Measurements from ENCODE around the gene PDYN.

The PDYN gene

DNA sequence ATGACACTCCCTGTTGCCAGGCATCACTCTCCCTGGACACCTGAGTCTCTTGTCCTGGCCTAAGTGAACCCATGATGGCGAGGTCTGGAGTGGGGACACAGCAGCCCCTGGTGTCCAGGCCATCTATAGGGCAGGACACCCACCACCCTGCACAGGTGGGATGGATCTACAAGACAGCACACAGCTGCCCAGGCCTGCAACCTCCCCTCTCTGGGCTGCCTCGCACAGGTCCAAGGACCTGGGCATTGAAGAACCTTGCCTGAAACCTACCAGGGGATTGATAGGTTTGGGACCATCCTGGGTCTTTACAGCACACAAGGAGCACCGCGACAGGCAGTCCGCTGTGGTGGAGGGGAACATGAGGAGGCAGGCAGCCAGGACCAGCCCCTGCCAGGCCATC is 11.2 kb downstream of the PDYN start:
- TF ChIP-seq, protein P1, sequence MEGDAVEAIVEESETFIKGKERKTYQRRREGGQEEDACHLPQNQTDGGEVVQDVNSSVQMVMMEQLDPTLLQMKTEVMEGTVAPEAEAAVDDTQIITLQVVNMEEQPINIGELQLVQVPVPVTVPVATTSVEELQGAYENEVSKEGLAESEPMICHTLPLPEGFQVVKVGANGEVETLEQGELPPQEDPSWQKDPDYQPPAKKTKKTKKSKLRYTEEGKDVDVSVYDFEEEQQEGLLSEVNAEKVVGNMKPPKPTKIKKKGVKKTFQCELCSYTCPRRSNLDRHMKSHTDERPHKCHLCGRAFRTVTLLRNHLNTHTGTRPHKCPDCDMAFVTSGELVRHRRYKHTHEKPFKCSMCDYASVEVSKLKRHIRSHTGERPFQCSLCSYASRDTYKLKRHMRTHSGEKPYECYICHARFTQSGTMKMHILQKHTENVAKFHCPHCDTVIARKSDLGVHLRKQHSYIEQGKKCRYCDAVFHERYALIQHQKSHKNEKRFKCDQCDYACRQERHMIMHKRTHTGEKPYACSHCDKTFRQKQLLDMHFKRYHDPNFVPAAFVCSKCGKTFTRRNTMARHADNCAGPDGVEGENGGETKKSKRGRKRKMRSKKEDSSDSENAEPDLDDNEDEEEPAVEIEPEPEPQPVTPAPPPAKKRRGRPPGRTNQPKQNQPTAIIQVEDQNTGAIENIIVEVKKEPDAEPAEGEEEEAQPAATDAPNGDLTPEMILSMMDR (IDR thresholded peaks at IDR 0.05; ENCODE audit: low read depth, low read length, missing control alignments), result no peak
- H3K4me3 ChIP-seq (replicated peaks; ENCODE audit: low read depth, low read length), result no peak overlapping the region
- no peak for DNase-seq (ENCODE audit: extremely low read depth, low read depth)

DNA sequence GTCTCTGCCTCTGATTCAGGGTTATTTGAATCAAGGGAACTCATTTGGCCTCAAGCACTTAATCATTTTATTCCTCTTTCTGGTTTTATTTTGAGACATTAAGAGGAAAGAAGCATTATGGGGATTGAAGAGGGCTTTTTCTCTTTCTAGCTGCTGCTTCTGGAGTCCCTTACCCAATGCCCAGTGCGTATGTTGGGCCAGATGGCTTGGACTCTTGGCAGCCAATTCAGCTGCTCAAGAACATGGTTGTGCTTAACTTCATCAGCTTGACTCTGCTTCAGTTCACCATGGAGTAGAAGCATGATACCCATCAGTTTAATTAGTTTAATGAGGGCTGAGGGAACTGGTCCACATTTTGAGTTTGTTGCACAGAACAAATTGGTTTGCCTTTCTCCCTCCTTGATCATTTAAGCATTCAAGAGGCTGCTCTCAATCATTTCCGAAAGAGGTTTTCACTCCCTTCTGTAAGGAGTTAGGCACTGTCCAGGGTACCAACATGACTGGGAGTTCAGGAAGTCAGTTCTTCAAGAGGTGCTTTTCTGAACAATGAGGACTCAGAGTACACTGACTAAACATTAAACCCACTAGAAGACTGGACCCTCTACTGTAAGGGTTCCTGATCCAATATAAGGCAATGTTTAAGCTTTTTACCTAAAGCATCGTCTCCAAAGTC is 14.6 kb downstream of the PDYN start:
- TF ChIP-seq, protein P1 (IDR thresholded peaks at IDR 0.05; ENCODE audit: low read depth, low read length, missing control alignments), result no peak
- no peak for DNase-seq (ENCODE audit: extremely low read depth, low read depth)
- no peak overlapping the region for H3K4me3 ChIP-seq (replicated peaks; ENCODE audit: low read depth, low read length)

DNA sequence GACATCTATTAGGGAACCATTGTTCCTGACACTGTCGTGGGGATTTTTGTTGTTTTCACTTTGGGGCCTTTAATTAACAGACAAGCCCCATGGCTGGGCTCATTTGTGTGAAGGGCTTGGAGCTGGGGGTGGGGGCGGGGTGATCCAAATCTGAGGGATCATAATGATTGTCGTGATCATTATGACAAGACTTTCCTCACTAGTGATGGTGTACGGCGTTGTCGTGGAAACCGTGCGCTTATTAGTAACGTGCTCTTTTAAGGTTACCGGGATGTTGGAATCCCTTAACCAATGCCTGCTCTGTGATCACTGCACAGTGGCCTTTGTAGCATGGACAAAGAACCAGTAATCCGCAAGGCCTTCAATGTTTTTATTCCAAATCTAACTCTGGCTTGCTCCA is 18.6 kb downstream of the PDYN start:
- no peak overlapping the region for H3K4me3 ChIP-seq (replicated peaks; ENCODE audit: low read depth, low read length)
- TF ChIP-seq, protein P1 (IDR thresholded peaks at IDR 0.05; ENCODE audit: low read depth, low read length, missing control alignments), result no peak
- no peak for DNase-seq (ENCODE audit: extremely low read depth, low read depth)

DNA sequence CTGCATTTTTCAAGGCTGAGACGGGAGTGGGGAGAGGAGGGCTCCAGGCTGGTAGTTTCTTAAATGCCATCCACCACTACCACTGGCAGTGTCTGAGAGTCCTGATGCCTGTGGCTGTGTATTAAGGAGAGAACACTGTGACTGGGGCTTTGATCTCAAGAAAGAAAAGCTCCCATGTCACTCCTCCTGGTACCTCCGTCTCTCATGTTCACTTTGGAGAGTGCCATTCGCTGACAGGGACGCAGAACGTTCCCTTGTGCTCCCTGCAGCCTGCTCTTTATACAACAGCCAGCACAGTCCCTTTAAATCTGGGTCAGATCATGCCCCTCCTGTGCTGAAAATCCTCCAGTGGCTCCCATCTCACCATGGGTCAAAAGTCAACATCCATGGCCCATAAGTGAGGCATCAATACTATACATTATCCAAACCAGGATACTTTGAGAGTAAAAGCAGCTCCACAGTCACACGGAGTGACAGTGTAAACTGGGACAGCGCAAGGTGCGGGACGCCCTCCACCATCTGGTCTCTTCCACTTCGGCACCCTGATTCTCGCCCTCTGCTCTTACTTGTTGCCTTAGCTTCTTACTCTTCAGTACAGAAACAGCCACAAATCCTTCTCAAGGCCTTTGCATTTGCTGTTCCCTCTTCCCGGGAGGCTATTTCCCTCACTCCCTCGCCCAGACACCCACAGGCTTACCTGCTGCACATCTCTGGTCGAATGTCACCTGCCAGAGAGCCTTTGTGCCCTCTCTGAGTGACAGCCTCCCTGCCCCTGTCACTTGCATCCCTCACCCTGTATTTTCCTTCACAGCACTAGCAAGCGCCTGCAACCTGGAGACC is 20.0 kb downstream of the PDYN start:
- H3K4me3 ChIP-seq (replicated peaks; ENCODE audit: low read depth, low read length), result no peak overlapping the region
- TF ChIP-seq, protein P1 (IDR thresholded peaks at IDR 0.05; ENCODE audit: low read depth, low read length, missing control alignments), result no peak
- no peak for DNase-seq (ENCODE audit: extremely low read depth, low read depth)

DNA sequence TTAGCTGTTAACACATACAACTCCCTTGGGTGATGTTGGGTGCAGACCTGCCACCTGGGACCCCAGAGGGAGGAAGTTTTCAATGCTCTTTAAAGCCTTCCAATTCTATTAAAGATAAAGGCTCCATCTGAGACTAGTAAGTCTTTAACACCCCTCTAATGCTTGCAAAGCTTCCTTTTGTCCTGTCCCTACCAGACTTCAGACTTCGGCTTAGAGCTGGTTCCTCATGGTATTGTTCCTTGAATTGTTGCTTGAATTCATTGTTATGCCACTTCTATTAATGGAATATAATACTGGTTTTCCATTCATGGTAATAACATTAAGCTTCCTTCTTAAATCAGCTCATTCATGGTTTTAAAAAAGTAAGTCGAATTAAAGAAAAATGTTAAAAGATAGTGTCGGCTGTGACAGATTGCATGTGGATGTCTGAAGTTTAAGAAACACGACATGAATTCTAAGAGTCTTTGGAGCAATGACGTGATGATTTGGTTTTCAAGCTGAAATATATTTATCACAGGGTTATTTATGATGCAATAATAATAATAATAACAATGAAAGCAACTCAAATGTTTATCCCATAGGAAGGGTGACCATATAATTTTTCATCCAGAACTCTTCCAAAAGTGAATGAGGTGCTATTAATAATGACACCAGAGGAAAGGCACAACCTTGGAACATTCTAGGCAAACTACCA is 21.8 kb downstream of the PDYN start:
- TF ChIP-seq, protein P1 (IDR thresholded peaks at IDR 0.05; ENCODE audit: low read depth, low read length, missing control alignments), result no peak
- H3K4me3 ChIP-seq (replicated peaks; ENCODE audit: low read depth, low read length), result no peak overlapping the region
- DNase-seq (ENCODE audit: extremely low read depth, low read depth), result no peak

DNA sequence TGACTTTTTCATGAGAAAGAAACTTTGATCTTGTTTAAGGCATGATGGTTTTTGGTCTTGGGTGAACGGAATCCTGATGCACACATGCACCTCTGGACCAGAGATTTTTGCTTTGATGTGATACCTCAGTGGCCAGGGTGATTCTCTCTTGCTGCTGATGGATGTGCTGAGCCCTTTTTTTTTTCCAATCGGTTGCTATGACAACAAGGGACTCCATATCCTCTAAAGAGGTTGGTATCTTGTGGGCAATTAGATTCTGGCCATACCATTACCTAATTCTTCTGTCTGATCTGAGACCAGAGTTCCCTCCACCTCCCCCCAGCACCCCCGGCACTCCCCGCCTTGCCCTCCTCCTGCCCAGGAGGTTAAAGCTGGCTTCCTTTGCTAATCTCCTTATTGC is 24.9 kb downstream of the PDYN start:
- TF ChIP-seq, protein P1 (IDR thresholded peaks at IDR 0.05; ENCODE audit: low read depth, low read length, missing control alignments), result no peak
- no peak overlapping the region for H3K4me3 ChIP-seq (replicated peaks; ENCODE audit: low read depth, low read length)
- DNase-seq (ENCODE audit: extremely low read depth, low read depth), result no peak

Data from HFF-Myc (cell line).